Panc1 (cell line): ENCODE results near the gene MRPS35.

Source experiments
- POLR2AphosphoS5 ChIP-seq: IDR thresholded peaks from 2 replicates; pipeline ENCODE4 v1.6.1; 2012; ENCODE audit warnings: mild to moderate bottlenecking, low read depth, low read length, moderate library complexity
- REST ChIP-seq, 2 experiments: IDR thresholded peaks; 2 replicates each; pipeline ENCODE4 v1.6.1; 2011 to 2012; ENCODE audit warnings: low read depth in 2 of 2, control low read depth in 1 of 2, low read length in 1 of 2, mild to moderate bottlenecking in 1 of 2, moderate library complexity in 1 of 2; ENCODE audit not compliant: insufficient read depth in 1 of 2
- TF ChIP-seq, protein P1 (sequence below): fragments of 450-650 bp; IDR thresholded peaks from 2 replicates; pipeline ENCODE4 v1.5.1; 2017; ENCODE audit warnings: mild to moderate bottlenecking

DNA sequence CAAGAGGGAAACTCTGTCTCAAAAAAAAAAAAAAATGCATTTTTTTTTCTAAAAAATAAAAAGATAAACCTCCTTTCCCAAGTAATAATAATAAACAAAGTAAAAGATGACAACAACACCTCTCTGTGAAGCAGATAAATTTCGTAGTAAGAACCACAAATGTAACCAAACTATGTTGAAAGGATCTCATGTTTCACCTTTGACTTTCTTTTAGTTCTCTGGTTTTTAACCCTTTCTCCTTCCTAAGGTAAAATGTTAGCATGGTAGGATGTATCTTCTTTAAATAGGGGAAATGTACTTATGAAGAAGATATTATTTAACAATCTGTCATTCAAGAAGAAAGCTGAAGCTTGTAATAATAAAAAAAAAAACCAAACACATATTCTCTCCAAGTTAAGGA lies 67.6 kb downstream of the MRPS35 start:
- TF ChIP-seq REST (IDR thresholded peaks at IDR 0.05; ENCODE audit: insufficient read depth in 1 of 2, low read depth in 2 of 2, low read length in 1 of 2) (no peak), POLR2AphosphoS5 (no peak)
- TF ChIP-seq, protein P1, sequence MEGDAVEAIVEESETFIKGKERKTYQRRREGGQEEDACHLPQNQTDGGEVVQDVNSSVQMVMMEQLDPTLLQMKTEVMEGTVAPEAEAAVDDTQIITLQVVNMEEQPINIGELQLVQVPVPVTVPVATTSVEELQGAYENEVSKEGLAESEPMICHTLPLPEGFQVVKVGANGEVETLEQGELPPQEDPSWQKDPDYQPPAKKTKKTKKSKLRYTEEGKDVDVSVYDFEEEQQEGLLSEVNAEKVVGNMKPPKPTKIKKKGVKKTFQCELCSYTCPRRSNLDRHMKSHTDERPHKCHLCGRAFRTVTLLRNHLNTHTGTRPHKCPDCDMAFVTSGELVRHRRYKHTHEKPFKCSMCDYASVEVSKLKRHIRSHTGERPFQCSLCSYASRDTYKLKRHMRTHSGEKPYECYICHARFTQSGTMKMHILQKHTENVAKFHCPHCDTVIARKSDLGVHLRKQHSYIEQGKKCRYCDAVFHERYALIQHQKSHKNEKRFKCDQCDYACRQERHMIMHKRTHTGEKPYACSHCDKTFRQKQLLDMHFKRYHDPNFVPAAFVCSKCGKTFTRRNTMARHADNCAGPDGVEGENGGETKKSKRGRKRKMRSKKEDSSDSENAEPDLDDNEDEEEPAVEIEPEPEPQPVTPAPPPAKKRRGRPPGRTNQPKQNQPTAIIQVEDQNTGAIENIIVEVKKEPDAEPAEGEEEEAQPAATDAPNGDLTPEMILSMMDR = no peak
